ENCODE data around the gene ZBTB43.
"Not testable (repeated sequence)": the region's sequence is repeated elsewhere in the genome, so short reads cannot be mapped to it uniquely, and the experiment has no call there.

ZBTB43 gene

GRCh38 chr9:126804696-126805553 is at the start of gene ZBTB43:
Gene ZBTB43, plus strand, starts transcription at chr9:126805040. Its CDS starts 27,470 bp downstream, at chr9:126832510.
- DNase-seq (ENCODE audit: low spot score) = peak; percentile 97

DNA sequence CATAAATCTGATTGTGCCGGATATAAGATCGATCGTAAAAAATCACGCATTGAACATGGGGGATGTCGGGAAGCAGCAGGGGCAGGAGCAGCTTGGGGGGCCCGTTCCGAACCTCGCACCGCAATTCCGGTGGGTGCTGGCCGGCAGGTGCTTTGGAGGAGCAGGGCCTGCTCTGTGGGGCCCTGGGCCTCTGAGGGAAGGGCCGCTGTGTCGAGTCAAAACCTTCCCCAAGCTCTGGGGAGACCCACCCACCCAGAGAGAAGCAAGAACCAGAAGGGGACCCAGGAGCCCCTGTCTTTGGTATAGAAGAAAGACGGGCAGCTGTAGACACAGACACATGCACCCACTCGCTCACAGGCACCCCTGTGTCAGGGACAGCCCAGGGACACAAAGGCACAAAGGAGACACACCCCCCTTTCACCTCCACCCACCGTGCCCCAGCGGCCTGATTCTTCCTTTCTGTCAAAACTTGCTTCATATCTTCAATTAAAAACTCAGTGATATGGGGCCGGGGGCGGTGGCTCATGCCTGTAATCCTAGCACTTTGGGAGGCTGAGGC is 49.4 kb upstream of the ZBTB43 start:
- DNase-seq (ENCODE audit: low spot score) = no peak

GRCh38 chr9:126756238-126756637 is 48.6 kb upstream of the ZBTB43 start:
- DNase-seq (ENCODE audit: low spot score) = no peak

- no peak for DNase-seq (ENCODE audit: low spot score)
Observed at GRCh38 chr9:126756876-126757415, 47.9 kb upstream of the ZBTB43 start.

GRCh38 chr9:126758916-126759585 is 45.8 kb upstream of the ZBTB43 start:
- DNase-seq (ENCODE audit: low spot score) = no peak

GRCh38 chr9:126761274-126761673 is 43.6 kb upstream of the ZBTB43 start:
- DNase-seq (ENCODE audit: low spot score) = no peak

GRCh38 chr9:126763130-126763764 is 41.6 kb upstream of the ZBTB43 start:
- DNase-seq (ENCODE audit: low spot score) = no peak

DNA sequence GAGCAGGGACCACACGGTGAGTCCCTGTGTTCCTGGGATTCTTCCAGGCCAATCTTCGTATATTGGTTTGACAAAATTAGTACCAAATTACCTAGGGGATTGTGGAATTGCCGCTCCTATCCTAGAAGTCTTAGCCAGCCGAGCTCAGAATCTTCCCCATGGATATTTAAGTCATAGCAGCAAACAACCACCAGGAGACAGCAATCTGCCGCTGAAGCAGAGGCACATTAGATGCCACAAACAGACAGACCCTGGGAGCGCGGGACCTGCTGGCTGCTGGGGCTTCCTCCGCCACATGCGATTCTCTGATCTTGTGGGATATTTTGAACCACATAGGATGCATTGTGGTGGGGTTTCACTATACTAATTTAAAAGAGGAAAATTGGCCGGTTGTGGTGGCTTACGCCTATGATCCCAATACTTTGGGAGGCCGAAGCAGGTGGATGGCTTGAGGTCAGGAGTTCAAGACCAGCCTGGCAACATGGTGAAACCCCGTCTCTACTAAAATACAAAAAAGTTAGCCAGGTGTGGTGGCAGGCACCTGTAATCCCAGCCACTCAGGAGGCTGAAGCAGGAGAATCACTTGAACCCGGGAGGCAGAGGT is 31.7 kb upstream of the ZBTB43 start:
- DNase-seq (ENCODE audit: low spot score) = no peak

DNA sequence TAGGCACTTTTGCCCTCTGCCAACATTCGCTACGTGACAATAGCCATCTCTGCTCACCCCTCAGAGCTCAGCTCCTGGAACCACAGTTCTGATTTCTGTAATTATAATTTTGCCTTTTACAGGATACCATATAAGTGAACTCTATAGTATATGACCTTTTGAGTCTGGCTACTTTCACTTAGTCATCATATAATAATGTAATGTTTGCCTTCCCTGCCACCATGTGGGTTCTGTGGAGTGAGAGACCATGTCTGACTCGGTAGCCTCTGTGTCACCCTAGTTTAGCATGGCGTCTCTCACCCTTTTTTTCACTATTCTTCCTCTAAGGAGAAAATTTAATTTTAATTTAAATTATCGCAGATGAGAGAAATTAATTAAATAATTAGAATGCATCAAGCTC is 28.9 kb upstream of the ZBTB43 start:
- no peak for DNase-seq (ENCODE audit: low spot score)

DNA sequence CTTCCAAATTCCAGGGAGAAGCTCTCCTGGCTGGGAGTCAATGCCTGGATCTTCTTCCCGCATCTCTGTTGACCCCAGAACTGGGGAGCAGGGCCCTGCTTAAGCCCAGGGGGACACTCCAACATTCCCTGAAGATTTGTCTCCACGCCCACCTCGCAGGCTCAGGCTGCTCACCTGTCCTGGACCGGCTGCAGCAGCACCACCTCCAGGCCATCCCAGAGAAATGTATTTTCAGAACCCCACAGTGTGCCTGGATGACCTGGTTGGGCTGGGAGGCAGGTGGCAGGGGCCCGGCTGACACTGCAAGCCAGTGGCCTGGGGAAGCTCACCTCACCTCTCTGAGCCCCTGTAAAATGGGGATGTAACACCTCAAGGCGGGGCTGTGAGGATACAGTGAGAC is 27.1 kb upstream of the ZBTB43 start:
- DNase-seq (ENCODE audit: low spot score) = no peak

GRCh38 chr9:126778141-126778540 is 26.7 kb upstream of the ZBTB43 start:
- no peak for DNase-seq (ENCODE audit: low spot score)

DNA sequence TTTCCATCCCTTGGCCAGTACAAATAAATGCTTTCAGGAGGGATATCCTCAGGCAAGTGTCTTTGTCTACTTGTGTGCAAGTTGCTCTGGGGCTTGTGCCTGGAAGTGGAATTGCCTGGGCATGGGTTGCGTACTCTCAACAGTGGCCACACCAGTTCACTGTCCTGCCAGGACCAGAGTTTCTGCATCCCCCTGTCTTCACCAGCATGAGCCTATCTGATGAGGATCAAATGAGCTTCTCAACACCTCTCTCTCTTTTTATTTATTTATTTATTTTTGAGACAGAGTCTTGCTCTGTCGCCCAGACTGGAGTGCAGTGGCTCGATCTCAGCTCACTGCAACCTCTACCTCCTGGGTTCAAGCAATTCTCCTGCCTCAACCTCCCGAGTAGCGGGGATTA is 26.1 kb upstream of the ZBTB43 start:
- not testable (repeated sequence) for DNase-seq (ENCODE audit: low spot score)

DNA sequence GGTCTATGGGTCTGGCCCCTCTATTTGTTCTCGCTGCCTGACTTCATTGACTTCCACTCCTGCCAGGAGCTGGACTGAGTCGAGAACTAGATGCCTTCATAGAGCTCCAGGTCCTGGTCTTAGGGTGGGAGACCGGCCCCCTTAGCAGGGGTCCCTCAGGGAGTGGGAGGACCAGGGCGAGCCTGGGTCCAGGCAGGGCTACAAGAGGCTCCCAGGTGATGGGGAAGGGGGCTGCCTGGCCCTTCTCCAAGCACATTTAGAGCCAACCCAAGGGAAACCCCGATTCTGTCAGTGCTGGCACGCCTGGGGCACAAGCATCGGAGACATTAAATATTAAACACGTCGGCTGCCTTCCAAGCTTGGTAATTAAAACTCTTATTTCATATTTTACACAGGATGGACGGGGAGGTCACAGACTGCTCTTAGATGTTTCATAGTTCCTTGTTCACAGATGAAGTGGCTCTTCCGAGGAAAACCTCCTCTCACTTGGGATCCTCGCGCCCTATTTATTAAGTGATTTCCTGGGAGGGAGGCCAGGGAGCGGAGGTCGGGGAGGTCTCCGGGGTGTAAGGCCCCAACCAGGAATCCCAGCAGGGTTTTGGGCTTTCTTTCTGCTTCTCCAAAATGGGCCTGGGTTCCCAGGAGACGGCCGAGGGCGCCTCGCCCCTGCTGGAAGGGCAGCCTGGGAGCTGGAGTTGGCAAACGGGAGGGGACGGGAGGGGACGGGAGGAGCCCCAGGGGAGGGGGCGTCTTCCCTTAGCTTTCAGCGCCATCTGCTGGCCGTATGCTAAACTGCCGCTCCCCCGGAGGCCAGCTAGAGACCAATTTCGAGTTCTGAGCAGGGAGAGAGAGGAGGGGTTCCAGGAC is 23.4 kb upstream of the ZBTB43 start:
- DNase-seq (ENCODE audit: low spot score) = peak; percentile 77

- no peak for DNase-seq (ENCODE audit: low spot score)
Observed at GRCh38 chr9:126782053-126782388, 22.8 kb upstream of the ZBTB43 start.

GRCh38 chr9:126783949-126784348 is 20.9 kb upstream of the ZBTB43 start:
- DNase-seq (ENCODE audit: low spot score) = no peak

- DNase-seq (ENCODE audit: low spot score) = no peak
Observed at GRCh38 chr9:126784401-126784800, 20.4 kb upstream of the ZBTB43 start.

DNA sequence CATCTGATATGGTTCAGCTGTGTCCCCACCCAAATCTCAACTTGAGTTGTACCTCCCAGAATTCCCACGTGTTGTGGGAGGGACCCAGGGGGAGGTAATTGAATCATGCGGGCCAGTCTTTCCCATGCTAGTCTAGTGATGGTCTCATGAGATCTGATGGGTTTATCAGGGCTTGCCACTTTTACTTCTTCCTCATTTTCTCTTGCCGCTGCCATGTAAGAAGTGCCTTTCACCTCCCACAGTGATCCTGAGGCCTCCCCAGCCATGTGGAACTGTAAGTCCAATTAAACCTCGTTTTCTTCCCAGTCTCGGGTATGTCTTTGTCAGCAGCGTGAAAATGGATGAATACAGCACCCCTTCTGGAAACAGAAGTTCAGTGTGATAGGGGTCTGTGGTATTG is 20.0 kb upstream of the ZBTB43 start:
- DNase-seq (ENCODE audit: low spot score) = not testable (repeated sequence)

DNA sequence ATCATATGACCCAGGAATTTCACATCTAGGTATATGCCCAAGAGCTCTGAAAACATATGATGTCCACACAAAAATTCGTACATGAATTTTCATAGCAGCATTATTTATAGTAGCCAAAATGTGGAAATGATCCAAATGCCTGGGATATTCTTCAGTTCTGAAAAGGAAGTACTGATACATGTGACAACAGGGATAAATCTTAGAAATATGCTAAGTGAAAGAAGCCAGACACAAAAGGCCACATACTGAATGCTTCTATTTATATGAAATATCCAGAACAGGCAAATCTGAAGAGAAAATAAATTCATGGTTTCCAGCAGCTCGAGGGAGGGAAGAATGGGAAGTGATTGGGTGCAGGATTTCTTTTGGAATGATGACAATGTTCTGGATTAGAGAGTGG is 16.8 kb upstream of the ZBTB43 start:
- no peak for DNase-seq (ENCODE audit: low spot score)

- DNase-seq (ENCODE audit: low spot score) = no peak
Observed at GRCh38 chr9:126788634-126789349, 16.0 kb upstream of the ZBTB43 start.

GRCh38 chr9:126790561-126790960 is 14.3 kb upstream of the ZBTB43 start:
- DNase-seq (ENCODE audit: low spot score) = no peak
